Measurements from ENCODE around the gene RIOK2. TPM values are rescaled to one million over a fixed set of nuclear protein-coding genes. Genes with fewer than 3 reads are reported as not detected.
"Not testable (repeated sequence)": the region's sequence is repeated elsewhere in the genome, so short reads cannot be mapped to it uniquely, and the experiment has no call there.

RIOK2 gene
- total and polyA plus RNA-seq, 4 donors: 15.8 to 23.9 (median 19.1) TPM

GRCh38 chr5:97181856-97182545 lies 1.0 kb downstream of the RIOK2 start:
- Histone ChIP-seq H3K9me3 (ENCODE audit: control insufficient read depth, low read length) (no peaks in the 10 kb centered on the region), H3K27me3 (ENCODE audit: control insufficient read depth in 1 of 2, insufficient read depth in 2 of 2, low read length in 1 of 2) (no peaks in the 10 kb centered on the region), H3K4me3 (ENCODE audit: low read length in 2 of 2) (peak overlapping the region; percentile 97 to 100), H3K36me3 (ENCODE audit: control insufficient read depth in 1 of 2, insufficient read depth in 2 of 2, low read length in 1 of 2) (peaks cover 3 to 6% of the 10 kb centered on the region in 2 donors), H3K4me1 (ENCODE audit: control insufficient read depth in 1 of 2, insufficient read depth in 2 of 2, low read length in 2 of 2) (peaks cover 0 to 7% of the 10 kb centered on the region in 2 donors), H3K27ac (ENCODE audit: low read depth in 1 of 2, low read length in 2 of 2) (no peak overlapping the region)
- ATAC-seq (ENCODE audit: low FRiP score) (no peak), DNase-seq (no peak)
- intact Hi-C loops (cut with DNase I): no loop called here
- whole genome bisulfite sequencing, 2 donors: 80 to 87% methylated on average over 4 of the region's 4 CpGs

GRCh38 chr5:97179457-97179856 lies 3.6 kb downstream of the RIOK2 start:
- H3K27ac ChIP-seq (ENCODE audit: low read depth in 1 of 2, low read length in 2 of 2); H3K4me1 ChIP-seq (ENCODE audit: control insufficient read depth in 1 of 2, insufficient read depth in 2 of 2, low read length in 2 of 2); H3K9me3 ChIP-seq (ENCODE audit: control insufficient read depth, low read length); H3K36me3 ChIP-seq (ENCODE audit: control insufficient read depth in 1 of 2, insufficient read depth in 2 of 2, low read length in 1 of 2); H3K4me3 ChIP-seq (ENCODE audit: low read length in 2 of 2); ATAC-seq (ENCODE audit: low FRiP score); intact Hi-C loops (cut with DNase I); H3K27me3 ChIP-seq (ENCODE audit: control insufficient read depth in 1 of 2, insufficient read depth in 2 of 2, low read length in 1 of 2); DNase-seq: not testable (repeated sequence)
- 65 to 82% methylated on average over 3 of the region's 3 CpGs for WGBS, 2 donors

GRCh38 chr5:97172227-97172626 lies 10.8 kb downstream of the RIOK2 start:
- Histone ChIP-seq H3K27ac (ENCODE audit: low read depth in 1 of 2, low read length in 2 of 2) (no peak overlapping the region), H3K27me3 (ENCODE audit: control insufficient read depth in 1 of 2, insufficient read depth in 2 of 2, low read length in 1 of 2) (no peaks in the 10 kb centered on the region), H3K4me1 (ENCODE audit: control insufficient read depth in 1 of 2, insufficient read depth in 2 of 2, low read length in 2 of 2) (no peaks in the 10 kb centered on the region), H3K36me3 (ENCODE audit: control insufficient read depth in 1 of 2, insufficient read depth in 2 of 2, low read length in 1 of 2) (peaks cover 0 to 6% of the 10 kb centered on the region in 2 donors), H3K9me3 (ENCODE audit: control insufficient read depth, low read length) (no peaks in the 10 kb centered on the region), H3K4me3 (ENCODE audit: low read length in 2 of 2) (no peak overlapping the region)
- DNase-seq (no peak), ATAC-seq (ENCODE audit: low FRiP score) (no peak)
- intact Hi-C loops (cut with DNase I): no loop called here

- Histone ChIP-seq H3K9me3 (ENCODE audit: control insufficient read depth, low read length) (no peaks in the 10 kb centered on the region), H3K36me3 (ENCODE audit: control insufficient read depth in 1 of 2, insufficient read depth in 2 of 2, low read length in 1 of 2) (peaks cover 0 to 6% of the 10 kb centered on the region in 2 donors), H3K27ac (ENCODE audit: low read depth in 1 of 2, low read length in 2 of 2) (no peak overlapping the region), H3K27me3 (ENCODE audit: control insufficient read depth in 1 of 2, insufficient read depth in 2 of 2, low read length in 1 of 2) (no peaks in the 10 kb centered on the region), H3K4me3 (ENCODE audit: low read length in 2 of 2) (no peak overlapping the region), H3K4me1 (ENCODE audit: control insufficient read depth in 1 of 2, insufficient read depth in 2 of 2, low read length in 2 of 2) (no peaks in the 10 kb centered on the region)
- DNase-seq (no peak), ATAC-seq (ENCODE audit: low FRiP score) (no peak)
- 77 to 84% methylated on average over 3 of the region's 3 CpGs for WGBS, 2 donors
- intact Hi-C loops (cut with DNase I): no loop called here
Observed at GRCh38 chr5:97171703-97172102, 11.3 kb downstream of the RIOK2 start.

- DNase-seq (no peak), ATAC-seq (ENCODE audit: low FRiP score) (no peak)
- Histone ChIP-seq H3K27ac (ENCODE audit: low read depth in 1 of 2, low read length in 2 of 2) (no peak overlapping the region), H3K4me1 (ENCODE audit: control insufficient read depth in 1 of 2, insufficient read depth in 2 of 2, low read length in 2 of 2) (no peaks in the 10 kb centered on the region), H3K4me3 (ENCODE audit: low read length in 2 of 2) (no peak overlapping the region), H3K27me3 (ENCODE audit: control insufficient read depth in 1 of 2, insufficient read depth in 2 of 2, low read length in 1 of 2) (no peaks in the 10 kb centered on the region), H3K36me3 (ENCODE audit: control insufficient read depth in 1 of 2, insufficient read depth in 2 of 2, low read length in 1 of 2) (peaks cover 0 to 4% of the 10 kb centered on the region in 2 donors), H3K9me3 (ENCODE audit: control insufficient read depth, low read length) (no peaks in the 10 kb centered on the region)
- 69 to 72% methylated on average over 6 of the region's 6 CpGs for WGBS, 2 donors
- intact Hi-C loops (cut with DNase I): loop anchor here (10.0 kb wide), 3 partner anchors 153 to 413 kb away; no protein-coding TSS in a partner anchor
Observed at GRCh38 chr5:97167435-97167834, 15.6 kb downstream of the RIOK2 start.

GRCh38 chr5:97165726-97166125 lies 17.3 kb downstream of the RIOK2 start:
- intact Hi-C loops (cut with DNase I): loop anchor here (10.0 kb wide), 3 partner anchors 151 to 411 kb away; no protein-coding TSS in a partner anchor
- DNase-seq: no peak
- no peak overlapping the region for H3K27ac ChIP-seq (ENCODE audit: low read depth in 1 of 2, low read length in 2 of 2)
- H3K27me3 ChIP-seq (ENCODE audit: control insufficient read depth in 1 of 2, insufficient read depth in 2 of 2, low read length in 1 of 2): no peaks in the 10 kb centered on the region
- H3K36me3 ChIP-seq (ENCODE audit: control insufficient read depth in 1 of 2, insufficient read depth in 2 of 2, low read length in 1 of 2): peaks cover 0 to 3% of the 10 kb centered on the region in 2 donors
- WGBS, 2 donors: 38% methylated on average over 1 of the region's 1 CpG
- no peak overlapping the region for H3K4me3 ChIP-seq (ENCODE audit: low read length in 2 of 2)
- H3K9me3 ChIP-seq (ENCODE audit: control insufficient read depth, low read length): no peaks in the 10 kb centered on the region
- H3K4me1 ChIP-seq (ENCODE audit: control insufficient read depth in 1 of 2, insufficient read depth in 2 of 2, low read length in 2 of 2): no peaks in the 10 kb centered on the region
- no peak for ATAC-seq (ENCODE audit: low FRiP score)

DNA sequence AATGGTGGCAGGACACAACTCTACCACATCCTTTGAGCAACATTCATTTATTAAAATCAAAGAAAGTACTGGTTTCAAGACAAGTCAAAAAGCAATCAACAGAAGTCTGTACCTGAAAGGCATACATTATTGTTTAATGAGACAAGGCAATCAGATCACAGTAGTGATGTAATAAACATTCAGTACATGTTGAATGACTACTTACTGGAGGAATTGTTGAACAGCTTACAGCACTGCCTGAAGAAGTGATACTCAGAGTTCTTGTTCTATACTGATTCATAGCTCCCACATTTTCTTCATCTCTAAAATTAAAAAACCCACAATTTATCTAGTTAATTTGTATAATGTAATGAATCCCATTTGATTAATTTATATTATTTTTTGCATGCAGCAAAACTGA lies 18.2 kb downstream of the RIOK2 start:
- no peaks in the 10 kb centered on the region for H3K9me3 ChIP-seq (ENCODE audit: control insufficient read depth, low read length)
- no peaks in the 10 kb centered on the region for H3K27me3 ChIP-seq (ENCODE audit: control insufficient read depth in 1 of 2, insufficient read depth in 2 of 2, low read length in 1 of 2)
- ATAC-seq (ENCODE audit: low FRiP score) (no peak), DNase-seq (no peak)
- H3K4me3 ChIP-seq (ENCODE audit: low read length in 2 of 2): no peak overlapping the region
- H3K4me1 ChIP-seq (ENCODE audit: control insufficient read depth in 1 of 2, insufficient read depth in 2 of 2, low read length in 2 of 2): no peaks in the 10 kb centered on the region
- intact Hi-C loops (cut with DNase I): loop anchor here (5.0 to 10.0 kb wide), 5 partner anchors 150 to 413 kb away; no protein-coding TSS in a partner anchor
- no peak overlapping the region for H3K27ac ChIP-seq (ENCODE audit: low read depth in 1 of 2, low read length in 2 of 2)
- peaks cover 2 to 3% of the 10 kb centered on the region in 2 donors for H3K36me3 ChIP-seq (ENCODE audit: control insufficient read depth in 1 of 2, insufficient read depth in 2 of 2, low read length in 1 of 2)

- Histone ChIP-seq H3K4me3 (ENCODE audit: low read length in 2 of 2) (no peak overlapping the region), H3K27me3 (ENCODE audit: control insufficient read depth in 1 of 2, insufficient read depth in 2 of 2, low read length in 1 of 2) (no peaks in the 10 kb centered on the region), H3K4me1 (ENCODE audit: control insufficient read depth in 1 of 2, insufficient read depth in 2 of 2, low read length in 2 of 2) (no peaks in the 10 kb centered on the region), H3K36me3 (ENCODE audit: control insufficient read depth in 1 of 2, insufficient read depth in 2 of 2, low read length in 1 of 2) (peaks cover 2 to 3% of the 10 kb centered on the region in 2 donors), H3K9me3 (ENCODE audit: control insufficient read depth, low read length) (no peaks in the 10 kb centered on the region), H3K27ac (ENCODE audit: low read depth in 1 of 2, low read length in 2 of 2) (no peak overlapping the region)
- WGBS, 2 donors: 90 to 97% methylated on average over 5 of the region's 5 CpGs
- DNase-seq (no peak), ATAC-seq (ENCODE audit: low FRiP score) (no peak)
- intact Hi-C loops (cut with DNase I): loop anchor here (2.0 to 10.0 kb wide), 7 partner anchors 119 to 412 kb away; no protein-coding TSS in a partner anchor
Observed at GRCh38 chr5:97163790-97164285, 19.2 kb downstream of the RIOK2 start.

- Histone ChIP-seq H3K4me3 (ENCODE audit: low read length in 2 of 2) (no peak overlapping the region), H3K4me1 (ENCODE audit: control insufficient read depth in 1 of 2, insufficient read depth in 2 of 2, low read length in 2 of 2) (no peaks in the 10 kb centered on the region), H3K27ac (ENCODE audit: low read depth in 1 of 2, low read length in 2 of 2) (no peak overlapping the region), H3K27me3 (ENCODE audit: control insufficient read depth in 1 of 2, insufficient read depth in 2 of 2, low read length in 1 of 2) (no peaks in the 10 kb centered on the region), H3K9me3 (ENCODE audit: control insufficient read depth, low read length) (no peaks in the 10 kb centered on the region), H3K36me3 (ENCODE audit: control insufficient read depth in 1 of 2, insufficient read depth in 2 of 2, low read length in 1 of 2) (peaks cover 2 to 3% of the 10 kb centered on the region in 2 donors)
- ATAC-seq (ENCODE audit: low FRiP score) (no peak), DNase-seq (no peak)
- intact Hi-C loops (cut with DNase I): loop anchor here (2.0 to 10.0 kb wide), 7 partner anchors 119 to 411 kb away; no protein-coding TSS in a partner anchor
Observed at GRCh38 chr5:97163360-97163764, 19.7 kb downstream of the RIOK2 start.

Measured in aorta (tissue), 5 donors.